Fibroblast of mammary gland (primary cell): ENCODE results near the gene SYNDIG1.

Experiments used
- DNase-seq: peaks from one replicate; pipeline ENCODE4 v3.0.0-alpha.2; 2010; ENCODE audit warnings: low read depth
- H3K4me3 ChIP-seq: 2 replicates; pipeline ENCODE4 v1.5.1; 2011; ENCODE audit warnings: low read depth, mild to moderate bottlenecking, low read length, moderate library complexity; ENCODE audit not compliant: control insufficient read depth
- CTCF ChIP-seq: conservative IDR thresholded peaks from 2 replicates; pipeline ENCODE4 v1.5.1; 2011; ENCODE audit warnings: low read depth, low read length, inconsistent platforms; ENCODE audit not compliant: control insufficient read depth, insufficient read depth

Gene SYNDIG1

GRCh38 chr20:24425523-24426135 lies 43.8 kb upstream of the SYNDIG1 start:
- no peak overlapping the region for H3K4me3 ChIP-seq
- no peak for DNase-seq
- TF ChIP-seq CTCF, result no peak

- DNase-seq, result no peak
- H3K4me3 ChIP-seq, result no peak overlapping the region
- TF ChIP-seq CTCF, result no peak
Measured at GRCh38 chr20:24431279-24432045, 38.0 kb upstream of the SYNDIG1 start.

GRCh38 chr20:24432046-24432442 lies 37.4 kb upstream of the SYNDIG1 start:
- H3K4me3 ChIP-seq, result no peak overlapping the region
- no peak for TF ChIP-seq CTCF
- no peak for DNase-seq

- DNase-seq, result no peak
- no peak overlapping the region for H3K4me3 ChIP-seq
- TF ChIP-seq CTCF, result no peak
Measured at GRCh38 chr20:24436160-24436559, 33.3 kb upstream of the SYNDIG1 start.

GRCh38 chr20:24437196-24438082 lies 32.0 kb upstream of the SYNDIG1 start:
- no peak for DNase-seq
- TF ChIP-seq CTCF, result no peak
- no peak overlapping the region for H3K4me3 ChIP-seq

- DNase-seq, result no peak
- H3K4me3 ChIP-seq, result no peak overlapping the region
- TF ChIP-seq CTCF, result no peak
Measured at GRCh38 chr20:24438331-24438730, 31.1 kb upstream of the SYNDIG1 start.
